Loucy (cell line): ENCODE results near the gene C1GALT1.

ENCODE experiments used
- CTCF ChIP-seq: fragments of 200-600 bp; sonication (generic); conservative IDR thresholded peaks from 2 replicates; pipeline ENCODE4 v1.5.1; 2014; ENCODE audit warnings: mild to moderate bottlenecking, antibody characterized with exemption, low read length
- EZH2phosphoT487 ChIP-seq: fragments of 200-600 bp; IDR thresholded peaks from 2 replicates; pipeline ENCODE4 v1.6.1; 2018; ENCODE audit warnings: antibody characterized with exemption, mild to moderate bottlenecking, moderate library complexity, borderline replicate concordance

- TF ChIP-seq CTCF: no peak
- TF ChIP-seq EZH2phosphoT487: no peak
Observed at GRCh38 chr7:7157887-7158271, 24.5 kb upstream of the C1GALT1 start.
